PC-3 (cell line): ENCODE data around the gene RANBP3. TPM values are rescaled to one million over a fixed set of nuclear protein-coding genes. Genes with fewer than 3 reads are reported as not detected.

ENCODE experiments used
- ATAC-seq: fragments of 200-7000 bp; cut with Tn5 transposase; 2 replicates; pipeline ENCODE4 v1.9.1; 2020; ENCODE audit warnings: mild to moderate bottlenecking, moderate library complexity
- BruUV-seq: library from RNA; stranded (reverse); fragments of 400-500 nt; replicated peaks from 2 replicates; lab custom pipeline; 2021; lab: Mats Ljungman, UMichigan
- CTCF ChIA-PET: fragments of 300-600 bp; sonication (Branson Sonifier 250); formaldehyde crosslinking; loops from one replicate; lab custom pipeline; 2022; ENCODE audit warnings: antibody characterized with exemption; lab: Charles Lee
- POLR2A ChIA-PET: fragments of 300-600 bp; sonication (Branson Sonifier 250); formaldehyde crosslinking; loops from one replicate; lab custom pipeline; 2022; ENCODE audit warnings: antibody characterized with exemption; ENCODE audit not compliant: unreplicated experiment; lab: Charles Lee
- DNase-seq: peaks from one replicate; pipeline ENCODE4 v3.0.0-alpha.2; 2015
- H2AFZ ChIP-seq: fragments of 300-600 bp; sonication (generic); 2 replicates; pipeline ENCODE4 v1.6.0; 2016; ENCODE audit warnings: antibody characterized with exemption, low read length
- H3F3A ChIP-seq: fragments of 300-600 bp; sonication (generic); one replicate; pipeline ENCODE4 v1.6.0; 2017; ENCODE audit warnings: antibody characterized with exemption, low read length, control low read depth, mild to moderate bottlenecking; ENCODE audit not compliant: unreplicated experiment
- H3K27ac ChIP-seq: fragments of 300-600 bp; sonication (generic); 2 replicates; pipeline ENCODE4 v1.5.1; 2016; ENCODE audit warnings: mild to moderate bottlenecking, low read length
- H3K27me3 ChIP-seq: fragments of 300-600 bp; sonication (generic); 2 replicates; pipeline ENCODE4 v1.6.1; 2016; ENCODE audit warnings: low read length, mixed read lengths
- H3K36me3 ChIP-seq: fragments of 300-600 bp; sonication (generic); 2 replicates; pipeline ENCODE4 v1.6.1; 2016; ENCODE audit warnings: low read depth, mixed run types, low read length, mixed read lengths
- H3K4me1 ChIP-seq: fragments of 300-600 bp; sonication (generic); 2 replicates; pipeline ENCODE4 v1.5.1; 2016; ENCODE audit warnings: low read length; ENCODE audit not compliant: insufficient read depth
- H3K4me2 ChIP-seq: fragments of 300-600 bp; sonication (generic); 2 replicates; pipeline ENCODE4 v1.6.0; 2016; ENCODE audit warnings: low read length
- H3K4me3 ChIP-seq: fragments of 300-600 bp; sonication (generic); 2 replicates; pipeline ENCODE4 v1.5.1; 2016; ENCODE audit warnings: mild to moderate bottlenecking, low read length, mixed read lengths
- H3K79me2 ChIP-seq: fragments of 300-600 bp; sonication (generic); 2 replicates; pipeline ENCODE4 v1.6.1; 2017; ENCODE audit warnings: low read length, mixed read lengths
- H3K9ac ChIP-seq: fragments of 300-600 bp; sonication (generic); 2 replicates; pipeline ENCODE4 v1.6.0; 2016; ENCODE audit warnings: mild to moderate bottlenecking, low read length
- H3K9me2 ChIP-seq: fragments of 300-600 bp; sonication (generic); replicated peaks from 2 replicates; pipeline ENCODE4 v1.6.1; 2016; ENCODE audit warnings: mixed run types, low read length, mixed read lengths
- H3K9me3 ChIP-seq: fragments of 300-600 bp; sonication (generic); 2 replicates; pipeline ENCODE4 v1.6.1; 2016; ENCODE audit warnings: low read length, mixed read lengths
- H4K20me1 ChIP-seq: fragments of 300-600 bp; sonication (generic); 2 replicates; pipeline ENCODE4 v1.6.1; 2016; ENCODE audit warnings: low read length, mixed read lengths
- CTCF ChIP-seq: fragments of 300-600 bp; sonication (generic); conservative IDR thresholded peaks from 2 replicates; pipeline ENCODE4 v1.5.1; 2017; ENCODE audit warnings: antibody characterized with exemption, low read depth, mild to moderate bottlenecking, low read length
- EZH2 ChIP-seq: fragments of 300-600 bp; sonication (generic); IDR thresholded peaks from one replicate; pipeline ENCODE4 v1.6.1; 2017; ENCODE audit warnings: antibody characterized with exemption, mild to moderate bottlenecking, low read length; ENCODE audit not compliant: unreplicated experiment
- EZH2phosphoT487 ChIP-seq: fragments of 300-600 bp; sonication (generic); IDR thresholded peaks from 2 replicates; pipeline ENCODE4 v1.6.1; 2018; ENCODE audit warnings: mild to moderate bottlenecking, antibody characterized with exemption, low read length, borderline replicate concordance
- intact Hi-C: fragments of 100-400 bp; cut with micrococcal nuclease; formaldehyde crosslinking; loops from 2 replicates; pipeline ENCODE4 v1.9.0; 2023
- total RNA-seq: library from RNA; depleted of rRNA; stranded (reverse); fragments of >200 nt; gene quantifications from 2 replicates; pipeline ENCODE4 v1.2.3, GENCODE V29; 2014

The RANBP3 gene
- total RNA-seq, 1 experiment from 2014 or later, result 114 TPM

- no peak overlapping the region for H2AFZ ChIP-seq
- DNase-seq, result no peak
- peaks cover 35% of the 10 kb centered on the region for H3K4me1 ChIP-seq
- intact Hi-C loops, result no loop called here
- no peak for ATAC-seq
- H3K27me3 ChIP-seq, result no peaks in the 10 kb centered on the region
- H3K36me3 ChIP-seq, result no peaks in the 10 kb centered on the region
- no peak overlapping the region for H3K4me3 ChIP-seq
- no peak overlapping the region for H3K27ac ChIP-seq
- H3K79me2 ChIP-seq, result no peaks in the 10 kb centered on the region
- no peaks in the 10 kb centered on the region for H3K9me3 ChIP-seq
- BruUV-seq, result no TSS peak
- no peaks in the 10 kb centered on the region for H3F3A ChIP-seq
- H3K9ac ChIP-seq, result no peak overlapping the region
- CTCF ChIA-PET, result interaction anchor here (1.5 kb wide), 1 partner anchor 31 kb away, joined by 3 read pairs; no protein-coding TSS in a partner anchor
- H3K9me2 ChIP-seq, result no peaks in the 10 kb centered on the region
- no peaks in the 10 kb centered on the region for H4K20me1 ChIP-seq
- TF ChIP-seq EZH2 (no peak), EZH2phosphoT487 (no peak), CTCF (no peak; the same call in 1 of the 2 replicates)
- H3K4me2 ChIP-seq, result no peak overlapping the region
- POLR2A ChIA-PET, result no interaction called here
Measured at GRCh38 chr19:6018786-6019185, 40.8 kb upstream of the RANBP3 start.

- H3K79me2 ChIP-seq, result no peaks in the 10 kb centered on the region
- DNase-seq, result no peak
- H3F3A ChIP-seq, result no peaks in the 10 kb centered on the region
- peaks cover 23% of the 10 kb centered on the region for H3K4me1 ChIP-seq
- ATAC-seq, result no peak
- H2AFZ ChIP-seq, result no peak overlapping the region
- H3K36me3 ChIP-seq, result no peaks in the 10 kb centered on the region
- CTCF ChIA-PET, result no interaction called here
- no peaks in the 10 kb centered on the region for H3K9me3 ChIP-seq
- H3K9ac ChIP-seq, result no peak overlapping the region
- no peak overlapping the region for H3K27ac ChIP-seq
- H3K27me3 ChIP-seq, result no peaks in the 10 kb centered on the region
- BruUV-seq, result no TSS peak
- H3K9me2 ChIP-seq, result no peaks in the 10 kb centered on the region
- no peak overlapping the region for H3K4me3 ChIP-seq
- POLR2A ChIA-PET, result no interaction called here
- H4K20me1 ChIP-seq, result no peaks in the 10 kb centered on the region
- intact Hi-C loops, result no loop called here
- H3K4me2 ChIP-seq, result no peak overlapping the region
- no peak for TF ChIP-seq EZH2
- no peak for TF ChIP-seq EZH2phosphoT487
- TF ChIP-seq CTCF, result no peak
Measured at GRCh38 chr19:6017576-6017975, 39.6 kb upstream of the RANBP3 start.

- no peak overlapping the region for H3K4me2 ChIP-seq
- H2AFZ ChIP-seq, result no peak overlapping the region
- POLR2A ChIA-PET, result no interaction called here
- no peaks in the 10 kb centered on the region for H3K79me2 ChIP-seq
- CTCF ChIA-PET, result no interaction called here
- ATAC-seq (no peak), DNase-seq (no peak)
- H3K4me1 ChIP-seq, result peaks cover 10% of the 10 kb centered on the region
- TF ChIP-seq CTCF, result no peak
- TF ChIP-seq EZH2phosphoT487, result no peak
- TF ChIP-seq EZH2, result no peak
- intact Hi-C loops, result no loop called here
- BruUV-seq, result no TSS peak
- H3K36me3 ChIP-seq, result no peaks in the 10 kb centered on the region
- H3K9me2 ChIP-seq, result no peaks in the 10 kb centered on the region
- H3F3A ChIP-seq, result no peaks in the 10 kb centered on the region
- H3K27ac ChIP-seq, result no peak overlapping the region
- H4K20me1 ChIP-seq, result no peaks in the 10 kb centered on the region
- H3K4me3 ChIP-seq, result no peak overlapping the region
- no peaks in the 10 kb centered on the region for H3K9me3 ChIP-seq
- H3K27me3 ChIP-seq, result no peaks in the 10 kb centered on the region
- H3K9ac ChIP-seq, result no peak overlapping the region
Measured at GRCh38 chr19:6015841-6016545, 38.1 kb upstream of the RANBP3 start.
